Measurements from ENCODE around the gene CFAP161.
"Not testable (repeated sequence)": the region's sequence is repeated elsewhere in the genome, so short reads cannot be mapped to it uniquely, and the experiment has no call there.

CFAP161 gene

GRCh38 chr15:81108427-81108826 lies 25.6 kb upstream of the CFAP161 start:
- no peak for DNase-seq

GRCh38 chr15:81111018-81111417 lies 23.1 kb upstream of the CFAP161 start:
- no peak for DNase-seq

GRCh38 chr15:81111510-81112470 lies 22.3 kb upstream of the CFAP161 start:
- DNase-seq = no peak

- DNase-seq = no peak
Observed at GRCh38 chr15:81113204-81113657, 20.8 kb upstream of the CFAP161 start.

DNA sequence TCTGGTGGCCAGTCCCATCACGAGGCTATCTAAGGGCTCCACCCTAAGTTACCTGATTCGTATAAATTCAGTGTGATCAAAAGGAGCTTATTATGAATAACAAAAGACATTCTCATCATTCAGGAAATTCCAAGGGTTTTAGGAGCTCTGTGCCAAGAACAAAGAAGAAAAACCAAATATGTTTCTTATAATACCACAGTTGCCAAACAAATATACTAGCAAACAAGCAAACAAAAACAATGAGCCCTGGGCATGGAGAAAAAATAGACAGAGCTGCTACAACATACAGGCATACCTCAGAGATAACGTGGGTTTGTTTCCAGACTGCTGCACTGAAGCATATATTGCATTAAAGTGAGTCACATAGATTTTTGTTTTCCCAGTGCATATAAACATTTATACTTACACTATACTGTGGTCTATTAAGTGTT lies 20.2 kb upstream of the CFAP161 start:
- no peak for DNase-seq

DNA sequence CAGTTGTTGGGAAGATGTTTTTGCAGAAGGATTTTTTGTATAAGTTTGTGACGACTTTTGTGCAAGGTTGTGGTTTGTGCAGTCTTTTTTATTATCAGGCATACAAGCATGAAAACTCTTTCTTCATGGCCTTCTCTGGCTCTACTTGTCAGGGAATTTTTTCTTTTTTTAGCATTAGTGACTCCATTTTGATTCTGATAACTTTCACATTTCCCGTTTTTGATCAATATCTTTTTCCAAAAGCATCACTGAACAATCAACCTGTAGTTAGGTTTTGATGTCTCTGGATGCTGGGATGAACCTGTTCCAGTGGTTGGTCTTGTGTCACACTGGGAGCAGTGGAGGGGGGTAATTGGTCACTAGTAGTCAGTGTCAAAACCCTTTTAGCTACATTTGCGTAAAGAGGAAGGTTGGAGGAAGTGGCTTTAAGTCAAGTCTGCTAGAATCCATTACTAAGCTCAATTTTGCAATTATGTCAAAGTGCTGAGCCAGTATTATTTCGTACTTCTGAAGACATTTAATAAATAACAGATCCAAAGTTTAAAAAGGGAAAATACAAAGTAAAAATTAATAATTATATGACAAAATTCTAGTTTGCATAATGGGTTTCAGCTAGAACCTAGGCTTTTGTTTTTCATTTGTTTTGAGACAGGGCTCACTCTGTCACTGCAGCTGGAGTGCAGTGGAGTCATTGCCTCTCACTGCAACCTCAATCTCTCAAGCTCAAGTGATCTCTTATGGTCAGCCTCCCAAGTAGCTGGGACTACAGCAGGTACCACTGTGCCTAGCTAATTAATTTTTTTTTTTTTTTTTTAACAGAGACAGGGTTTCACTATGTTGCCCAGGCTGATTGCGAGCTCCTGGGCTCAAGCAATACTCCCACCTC lies 18.8 kb upstream of the CFAP161 start:
- DNase-seq = no peak

- no peak for DNase-seq
Observed at GRCh38 chr15:81117136-81117535, 16.9 kb upstream of the CFAP161 start.

- DNase-seq = no peak
Observed at GRCh38 chr15:81117581-81117980, 16.5 kb upstream of the CFAP161 start.

- no peak for DNase-seq
Observed at GRCh38 chr15:81118361-81118760, 15.7 kb upstream of the CFAP161 start.

- DNase-seq = no peak
Observed at GRCh38 chr15:81120069-81120468, 14.0 kb upstream of the CFAP161 start.

DNA sequence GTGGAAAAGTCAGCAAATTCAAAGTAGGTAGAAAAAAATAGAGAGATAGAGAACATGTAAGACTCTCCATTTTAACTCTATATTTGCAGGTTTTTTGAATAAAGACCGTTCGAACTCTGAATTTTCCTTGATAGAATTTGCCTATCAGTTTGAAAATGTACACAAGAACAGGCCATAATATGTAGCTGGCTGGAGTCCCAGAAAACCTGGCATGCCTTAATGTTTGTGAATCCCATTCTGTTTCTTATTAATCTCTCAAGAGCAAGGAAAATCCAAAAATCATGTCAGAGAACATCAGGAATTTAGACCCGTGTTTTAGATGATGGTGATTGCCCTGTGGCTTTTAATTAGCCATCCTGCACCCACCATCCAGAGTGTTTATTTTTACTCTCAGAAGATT lies 7.2 kb upstream of the CFAP161 start:
- DNase-seq = no peak

DNA sequence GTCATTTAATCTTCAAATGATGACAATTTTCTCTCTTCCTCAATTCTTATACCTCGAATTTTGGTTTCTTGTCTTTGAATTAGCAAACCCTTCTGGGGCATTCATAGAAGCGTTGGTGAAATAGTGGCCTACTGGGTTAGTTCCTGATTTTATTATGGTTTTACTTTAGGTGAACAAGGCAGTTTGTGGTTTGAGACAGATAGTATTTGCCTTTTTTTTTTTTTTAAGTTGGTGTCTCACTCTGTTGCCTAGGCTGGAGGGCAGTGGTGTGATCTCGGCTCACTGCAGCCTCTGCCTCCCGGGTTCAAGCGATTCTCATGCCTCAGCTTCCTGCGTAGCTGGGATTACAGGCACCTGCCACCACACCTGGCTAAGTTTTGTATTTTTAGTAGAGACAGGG lies 7.4 kb downstream of the CFAP161 start:
- DNase-seq = not testable (repeated sequence)

DNA sequence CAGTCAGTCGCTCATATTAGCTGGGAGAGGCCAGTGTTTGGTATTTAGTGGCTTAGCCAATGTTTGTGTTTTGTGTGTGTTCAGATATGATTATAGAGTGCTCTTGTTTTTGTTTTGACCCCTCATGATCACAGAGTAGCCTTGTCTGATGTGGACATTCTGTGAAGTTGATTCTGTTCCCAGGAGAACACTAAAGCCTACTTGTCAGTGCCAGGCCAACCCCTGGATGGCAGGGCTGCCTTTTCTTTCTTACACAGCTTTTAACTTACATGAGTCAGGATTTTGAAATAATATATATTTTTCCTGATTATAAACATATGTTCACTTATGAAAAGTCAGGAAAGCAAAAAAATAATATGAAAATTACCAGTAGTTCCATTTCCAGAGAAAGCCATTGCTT lies 11.9 kb downstream of the CFAP161 start:
- DNase-seq = no peak

- DNase-seq = no peak
Observed at GRCh38 chr15:81146466-81146865, 12.4 kb downstream of the CFAP161 start.

- no peak for DNase-seq
Observed at GRCh38 chr15:81151389-81151788, 17.3 kb downstream of the CFAP161 start.

GRCh38 chr15:81152339-81152738 lies 18.3 kb downstream of the CFAP161 start:
- DNase-seq = no peak

- no peak for DNase-seq
Observed at GRCh38 chr15:81152799-81153198, 18.7 kb downstream of the CFAP161 start.

- DNase-seq = peak; percentile 26
Observed at GRCh38 chr15:81155375-81156218, 21.5 kb downstream of the CFAP161 start.

GRCh38 chr15:81156324-81156723 lies 22.3 kb downstream of the CFAP161 start:
- no peak for DNase-seq

DNA sequence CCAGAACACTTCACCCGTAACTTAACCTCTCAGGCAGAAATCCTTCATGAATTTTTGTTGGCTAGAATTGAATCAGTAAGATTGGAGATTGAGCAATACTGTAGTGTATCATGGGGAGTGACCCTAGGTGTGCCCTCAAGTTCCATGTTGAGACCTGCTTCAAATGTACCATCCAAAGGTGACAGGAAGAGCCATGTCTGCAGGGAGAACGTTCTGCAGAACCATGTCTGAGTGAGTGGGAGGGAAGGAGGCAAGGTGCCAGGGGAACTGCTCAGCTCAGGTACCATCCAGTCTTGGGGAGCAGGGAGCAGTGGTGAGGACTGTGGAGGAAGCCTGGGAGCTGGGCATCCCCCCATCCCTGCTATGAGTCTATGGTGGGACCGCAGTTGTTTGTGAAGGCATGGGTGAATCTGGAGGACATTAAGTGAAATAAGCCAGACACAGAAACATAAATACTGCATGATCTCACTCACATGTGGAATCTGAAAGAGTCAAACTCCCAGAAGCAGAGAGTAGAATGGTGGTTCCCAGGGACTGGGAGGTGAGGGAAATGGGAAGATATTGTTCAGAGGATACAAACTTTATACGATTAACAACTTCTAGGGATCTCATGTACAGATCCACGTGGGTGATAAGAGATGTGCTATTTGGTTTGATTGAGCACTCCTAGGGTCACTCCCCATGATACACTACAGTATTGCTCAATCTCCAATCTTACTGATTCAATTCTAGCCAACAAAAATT lies 23.3 kb downstream of the CFAP161 start:
- no peak for DNase-seq

GRCh38 chr15:81157939-81158223 lies 23.8 kb downstream of the CFAP161 start:
- no peak for DNase-seq

GRCh38 chr15:81158561-81158960 lies 24.5 kb downstream of the CFAP161 start:
- DNase-seq = not testable (repeated sequence)

All from NCI-H1694 (cell line).